ENCODE results near the gene TAF9B. TPM values are rescaled to one million over a fixed set of nuclear protein-coding genes. Genes with fewer than 3 reads are reported as not detected.
"Not testable (repeated sequence)": the region's sequence is repeated elsewhere in the genome, so short reads cannot be mapped to it uniquely, and the experiment has no call there.

TAF9B gene
- total and polyA plus RNA-seq, 7 donors = 3.8 to 13.4 (median 10.1) TPM

DNA sequence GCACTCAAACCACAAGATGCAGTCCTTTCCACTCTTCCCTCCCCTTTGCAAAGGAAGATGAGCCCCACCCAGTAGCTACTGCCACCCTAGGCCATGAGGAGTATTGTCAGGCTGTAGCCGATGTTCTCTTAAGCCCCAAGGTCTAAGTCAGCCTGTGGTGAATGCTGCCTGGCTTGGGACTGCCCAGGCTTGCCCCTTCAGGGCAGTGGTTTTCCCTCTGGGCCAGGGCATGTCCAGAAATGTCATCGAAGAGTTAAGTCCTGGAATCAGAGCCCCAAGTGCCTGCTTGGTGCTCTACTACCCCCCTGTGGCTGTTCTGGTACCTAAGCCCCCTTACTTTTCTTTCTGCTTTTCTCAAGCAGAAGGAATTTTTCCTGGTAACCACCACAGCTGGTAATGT is 47.2 kb downstream of the TAF9B start:
- ATAC-seq = peak in 2 of 4 donors; percentile 27 to 36
- Histone ChIP-seq H3K27ac (no peak overlapping the region), H3K4me1 (no peaks in the 10 kb centered on the region), H3K36me3 (ENCODE audit: insufficient read depth in 1 of 2, low read depth in 1 of 2) (no peaks in the 10 kb centered on the region), H3K27me3 (ENCODE audit: insufficient read depth in 3 of 3, low read length in 2 of 3) (peaks cover 0 to 5% (median 0%) of the 10 kb centered on the region in 3 donors), H3K4me3 (no peak overlapping the region), H3K9me3 (peaks cover 4% of the 10 kb centered on the region)
- TF ChIP-seq, protein P1, sequence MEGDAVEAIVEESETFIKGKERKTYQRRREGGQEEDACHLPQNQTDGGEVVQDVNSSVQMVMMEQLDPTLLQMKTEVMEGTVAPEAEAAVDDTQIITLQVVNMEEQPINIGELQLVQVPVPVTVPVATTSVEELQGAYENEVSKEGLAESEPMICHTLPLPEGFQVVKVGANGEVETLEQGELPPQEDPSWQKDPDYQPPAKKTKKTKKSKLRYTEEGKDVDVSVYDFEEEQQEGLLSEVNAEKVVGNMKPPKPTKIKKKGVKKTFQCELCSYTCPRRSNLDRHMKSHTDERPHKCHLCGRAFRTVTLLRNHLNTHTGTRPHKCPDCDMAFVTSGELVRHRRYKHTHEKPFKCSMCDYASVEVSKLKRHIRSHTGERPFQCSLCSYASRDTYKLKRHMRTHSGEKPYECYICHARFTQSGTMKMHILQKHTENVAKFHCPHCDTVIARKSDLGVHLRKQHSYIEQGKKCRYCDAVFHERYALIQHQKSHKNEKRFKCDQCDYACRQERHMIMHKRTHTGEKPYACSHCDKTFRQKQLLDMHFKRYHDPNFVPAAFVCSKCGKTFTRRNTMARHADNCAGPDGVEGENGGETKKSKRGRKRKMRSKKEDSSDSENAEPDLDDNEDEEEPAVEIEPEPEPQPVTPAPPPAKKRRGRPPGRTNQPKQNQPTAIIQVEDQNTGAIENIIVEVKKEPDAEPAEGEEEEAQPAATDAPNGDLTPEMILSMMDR (IDR thresholded peaks at IDR 0.05) = peak; percentile 18
- no peak for DNase-seq
- WGBS, 3 donors = 22 to 40% (median 28%) methylated on average over 2 of the region's 2 CpGs
- intact Hi-C loops (cut with DNase I) = loop anchor here in 1 of 2 donors (10.0 kb wide), 1 partner anchor 177 kb away; the partner anchor contains the start of gene ATP7A

DNA sequence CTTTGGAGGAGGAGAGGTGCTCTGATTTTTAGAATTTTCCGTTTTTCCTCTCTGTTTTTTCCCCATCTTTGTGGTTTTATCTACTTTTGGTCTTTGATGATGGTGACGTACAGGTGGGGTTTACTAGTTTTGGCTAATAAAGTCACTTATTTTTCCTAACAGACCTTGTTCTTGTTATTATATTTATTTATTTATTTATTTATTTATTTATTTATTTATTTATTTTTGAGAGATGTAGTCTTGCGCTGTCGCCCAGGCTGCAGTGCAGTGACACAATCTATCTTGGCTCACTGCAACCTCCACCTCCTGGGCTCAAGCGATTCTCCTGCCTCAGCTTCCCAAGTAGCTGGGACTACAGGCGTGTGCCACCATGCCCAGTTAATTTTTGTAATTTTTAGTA is 58.0 kb downstream of the TAF9B start:
- intact Hi-C loops (cut with DNase I); H3K27me3 ChIP-seq (ENCODE audit: insufficient read depth in 3 of 3, low read length in 2 of 3); ATAC-seq; H3K4me1 ChIP-seq; H3K9me3 ChIP-seq; H3K36me3 ChIP-seq (ENCODE audit: insufficient read depth in 1 of 2, low read depth in 1 of 2); H3K27ac ChIP-seq; DNase-seq; H3K4me3 ChIP-seq: not testable (repeated sequence)
- WGBS, 3 donors = 88 to 97% (median 96%) methylated on average over 5 to 6 of the region's 6 CpGs

Other genes with a start within 250 kb of the TAF9B start
- gene MAGT1, start 244.2 kb downstream of the TAF9B start, total RNA-seq = 10 to 100 TPM; 18.8 to 30.7 (median 27.2) TPM
- gene MAGT1, start 244.2 kb downstream of the TAF9B start, polyA plus RNA-seq = 10 to 100 TPM; 12.6 to 23.6 (median 20.3) TPM
- gene COX7B, start 240.2 kb downstream of the TAF9B start, total RNA-seq = 100 to 1,000 TPM; 566 to 780 (median 686) TPM
- gene COX7B, start 240.2 kb downstream of the TAF9B start, polyA plus RNA-seq = 1,000 to 10,000 TPM; 1,144 to 2,052 (median 1,909) TPM
- 1 to 10 TPM; 3.4 to 6.0 (median 4.6) TPM for gene ATP7A, start 229.0 kb downstream of the TAF9B start, total RNA-seq
- 1 to 10 TPM in 2 of 3 donors, under 1 TPM in 1; 0.97 to 2.6 (median 1.7) TPM for gene ATP7A, start 229.0 kb downstream of the TAF9B start, polyA plus RNA-seq
- not detected for gene PGAM4, start 170.0 kb downstream of the TAF9B start, total RNA-seq
- gene PGAM4, start 170.0 kb downstream of the TAF9B start, polyA plus RNA-seq = under 1 TPM in 1 of 3 donors, not detected in 2; 0.04 TPM
- 100 to 1,000 TPM; 246 to 372 (median 319) TPM for gene PGK1, start 35.4 kb downstream of the TAF9B start, total RNA-seq
- gene PGK1, start 35.4 kb downstream of the TAF9B start, polyA plus RNA-seq = 100 to 1,000 TPM; 234 to 339 (median 237) TPM
- gene CYSLTR1, start 188.0 kb upstream of the TAF9B start, total RNA-seq = under 1 TPM; 0.37 to 0.86 (median 0.48) TPM
- gene CYSLTR1, start 188.0 kb upstream of the TAF9B start, polyA plus RNA-seq = under 1 TPM; 0.13 to 0.48 (median 0.34) TPM

Data from psoas muscle (tissue), 8 donors.